ENCODE measurements around the gene GSG1L.

The GSG1L gene

GRCh38 chr16:27847030-27847550 is 216.4 kb downstream of the GSG1L start:
- DNase-seq (ENCODE audit: low read depth) = peak; percentile 10

DNA sequence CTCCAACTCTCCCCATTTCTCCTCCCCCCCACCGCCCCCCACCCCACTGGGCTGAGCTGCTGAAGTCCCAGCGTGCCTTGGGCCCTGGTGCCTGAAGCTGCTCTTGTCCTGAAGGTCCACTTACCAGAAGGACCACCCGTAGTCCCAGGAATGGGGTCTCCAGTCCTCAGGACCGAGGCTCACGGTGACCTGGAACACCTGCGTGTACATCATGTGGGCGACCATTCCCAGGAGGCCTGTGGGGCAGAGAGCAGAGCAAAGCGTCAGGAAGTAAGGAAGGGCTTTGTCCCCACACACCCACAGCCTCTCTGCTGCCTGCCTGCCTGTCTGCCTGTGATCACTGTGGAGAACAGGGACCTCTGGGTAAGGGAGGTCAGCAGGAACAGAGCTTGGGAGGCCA is 218.7 kb downstream of the GSG1L start:
- DNase-seq (ENCODE audit: low read depth) = no peak

DNA sequence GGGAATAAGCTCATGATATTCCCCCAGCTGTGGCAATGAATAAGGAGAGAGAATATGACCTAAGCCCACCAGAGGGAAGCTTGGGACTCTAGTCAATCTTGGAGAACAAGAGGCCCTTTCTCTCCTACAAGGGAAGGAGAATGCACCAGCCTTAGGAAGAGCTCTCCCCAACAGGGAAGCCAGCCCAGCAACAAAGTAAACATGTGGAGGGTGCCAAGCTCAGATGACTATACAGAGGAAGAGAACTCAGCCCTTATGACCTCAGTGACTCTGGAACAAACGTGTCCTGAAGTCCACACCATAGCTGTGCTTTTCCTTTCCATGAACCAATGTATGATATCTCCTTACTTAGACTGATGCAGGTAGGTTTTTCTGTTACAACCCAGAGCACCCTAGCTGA is 219.7 kb downstream of the GSG1L start:
- DNase-seq (ENCODE audit: low read depth) = no peak

DNA sequence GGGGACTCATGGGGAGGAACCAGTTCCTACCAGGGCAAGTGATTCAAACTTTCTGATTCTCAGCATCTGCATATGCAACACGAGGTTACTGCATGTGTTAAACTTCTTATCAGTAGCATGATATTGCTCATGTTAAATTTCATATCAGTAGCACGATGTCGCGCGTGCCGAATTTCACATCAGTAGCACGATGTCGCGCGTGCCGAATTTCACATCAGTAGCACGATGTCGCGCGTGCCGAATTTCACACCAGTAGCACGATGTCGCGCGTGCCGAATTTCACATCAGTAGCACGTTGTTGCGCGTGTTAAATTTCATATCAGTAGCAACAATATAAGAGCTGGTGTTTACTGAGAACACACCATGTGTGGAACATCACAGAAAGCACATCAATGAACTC is 221.6 kb downstream of the GSG1L start:
- no peak for DNase-seq (ENCODE audit: low read depth)

- DNase-seq (ENCODE audit: low read depth) = no peak
These were observed 222.3 kb downstream of the GSG1L start for GRCh38 chr16:27841061-27841801.

DNA sequence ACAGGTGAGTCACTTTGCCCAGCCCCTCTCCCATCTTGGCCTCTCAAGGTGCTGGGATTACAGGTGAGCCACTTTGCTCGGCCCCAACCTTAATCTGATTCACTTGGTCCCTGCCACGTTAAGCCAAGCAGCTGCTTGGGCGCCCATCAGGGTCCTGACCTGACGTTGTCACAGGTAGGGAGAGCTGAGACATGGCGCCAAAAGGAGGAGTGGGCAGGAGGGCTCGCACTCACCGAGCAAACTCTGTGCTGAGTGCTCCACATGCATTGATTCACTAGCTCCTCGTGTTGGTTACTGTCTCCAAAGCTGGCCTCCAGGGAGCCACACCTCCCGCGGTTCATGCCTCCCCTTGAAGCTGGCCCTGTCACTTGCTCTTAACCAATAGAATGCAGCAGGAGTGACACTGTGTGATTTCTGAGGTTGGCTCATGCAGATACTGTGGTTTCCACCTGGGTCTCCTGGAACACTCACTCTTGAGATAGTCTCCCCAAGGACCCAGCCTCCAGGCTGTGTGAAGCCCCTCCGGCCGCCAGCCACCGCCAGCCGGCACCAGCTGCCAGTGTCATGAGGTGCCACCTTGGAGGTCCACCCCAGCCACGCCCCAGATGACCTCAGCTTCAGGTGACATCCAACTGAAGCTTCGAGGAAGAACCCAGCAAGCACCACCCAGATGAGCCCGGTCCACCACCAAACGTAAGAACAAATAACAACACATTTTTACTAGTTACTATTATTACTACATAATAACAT is 223.0 kb downstream of the GSG1L start:
- no peak for DNase-seq (ENCODE audit: low read depth)

DNA sequence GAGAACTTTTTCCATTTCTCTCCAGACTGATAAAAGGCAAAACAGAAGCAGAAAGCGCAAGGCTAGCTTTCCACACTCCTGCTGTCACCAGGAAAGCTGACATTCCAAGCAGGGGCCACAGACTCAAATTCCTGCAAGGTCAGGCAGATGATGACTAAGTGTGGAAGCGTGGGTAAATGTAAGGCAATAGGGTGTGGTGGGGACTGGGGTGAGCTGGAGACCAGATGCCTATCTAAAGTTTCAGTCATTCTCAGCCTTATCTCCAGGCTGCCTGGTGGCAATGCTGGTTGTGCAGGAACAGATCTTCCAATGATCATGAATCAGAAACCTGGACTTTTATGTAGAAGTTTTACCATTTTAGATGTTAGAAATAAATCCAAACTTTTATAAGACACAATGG is 224.1 kb downstream of the GSG1L start:
- DNase-seq (ENCODE audit: low read depth) = peak; percentile 40

DNA sequence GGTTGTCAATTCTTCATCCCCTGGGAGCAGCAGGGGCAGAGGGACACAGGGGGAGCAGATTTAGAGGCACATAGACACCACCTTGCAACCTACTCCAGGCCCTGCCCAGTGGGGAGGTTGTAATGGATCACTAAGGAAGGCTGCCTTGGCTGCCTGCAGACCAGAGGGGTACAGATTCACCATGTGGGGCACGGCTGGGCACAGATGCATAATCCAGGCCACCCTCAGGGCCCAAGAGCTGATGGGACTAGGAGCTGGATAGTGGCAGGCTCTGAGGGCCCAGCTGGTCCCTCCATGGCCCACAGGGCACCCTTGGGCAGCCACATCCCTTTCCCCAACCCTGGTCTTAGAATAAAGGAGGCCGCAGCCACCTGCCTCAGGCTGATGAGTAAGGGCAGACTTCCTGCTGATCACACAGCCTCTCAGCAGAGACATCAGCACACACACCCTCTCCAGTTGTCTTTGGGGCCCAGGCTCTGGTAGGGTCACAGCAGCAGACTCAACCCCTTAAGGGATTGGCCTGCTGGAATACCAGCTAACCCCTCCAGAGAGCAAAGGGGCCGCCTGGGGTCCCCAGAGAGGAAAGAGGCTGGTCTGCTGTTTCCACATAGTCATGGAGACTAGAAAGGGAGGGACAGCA is 224.9 kb downstream of the GSG1L start:
- no peak for DNase-seq (ENCODE audit: low read depth)

DNA sequence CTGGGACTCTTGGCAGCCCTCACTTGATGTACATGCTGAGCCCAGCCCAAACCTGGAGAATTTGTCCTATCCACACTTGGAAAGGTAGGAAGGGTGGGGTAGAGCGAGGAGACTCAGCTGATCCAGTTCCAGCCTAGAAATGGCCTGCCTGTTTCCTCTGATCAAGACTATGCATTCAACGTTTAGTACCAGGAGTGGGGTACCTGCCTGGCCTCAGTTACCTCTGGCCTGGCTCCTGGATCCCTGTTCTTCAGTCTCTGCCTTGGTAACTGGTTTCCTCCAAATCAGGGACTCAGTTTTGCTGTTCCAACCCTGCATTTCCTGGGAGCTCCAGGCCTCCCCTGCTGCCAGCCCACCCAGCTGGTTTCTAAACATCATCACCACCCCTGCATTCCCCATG is 233.5 kb downstream of the GSG1L start:
- DNase-seq (ENCODE audit: low read depth) = no peak

- no peak for DNase-seq (ENCODE audit: low read depth)
These were observed 234.8 kb downstream of the GSG1L start for GRCh38 chr16:27828671-27829070.

DNA sequence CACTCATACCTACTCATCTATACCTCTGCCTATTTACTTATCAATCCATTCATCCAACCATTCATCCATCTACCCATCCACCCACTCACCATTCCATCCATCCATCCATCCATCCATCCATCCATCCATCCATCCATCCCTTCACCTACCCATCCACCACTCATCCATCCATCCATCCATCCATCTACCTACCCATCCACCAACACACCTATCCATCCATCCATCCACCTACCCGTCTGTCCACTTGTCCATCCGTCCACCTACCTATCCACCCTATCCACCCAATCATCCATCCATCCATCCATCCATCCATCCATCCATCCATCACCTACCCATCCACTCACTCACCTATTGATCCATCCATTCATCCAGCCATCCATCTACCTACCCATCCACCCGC is 235.7 kb downstream of the GSG1L start:
- no peak for DNase-seq (ENCODE audit: low read depth)

DNA sequence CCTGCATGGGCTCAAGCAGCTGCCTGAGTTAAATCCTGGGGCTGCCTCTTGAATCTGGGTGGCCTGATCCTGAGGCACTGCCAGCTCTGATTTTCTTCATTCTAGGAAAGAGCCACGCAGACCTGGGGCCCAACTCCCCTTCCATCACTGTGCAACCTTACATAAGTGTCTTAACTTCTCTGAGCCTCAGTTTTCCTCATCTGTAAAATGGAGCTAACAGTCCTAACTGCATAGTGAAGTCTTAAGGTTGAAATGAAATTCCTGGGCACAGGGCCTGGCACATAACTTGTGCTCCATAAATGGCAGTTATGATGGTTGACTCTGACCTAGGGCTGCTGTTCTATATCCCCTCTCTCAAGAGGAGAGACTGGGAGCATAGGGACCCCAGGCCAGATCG is 236.6 kb downstream of the GSG1L start:
- DNase-seq (ENCODE audit: low read depth) = no peak

DNA sequence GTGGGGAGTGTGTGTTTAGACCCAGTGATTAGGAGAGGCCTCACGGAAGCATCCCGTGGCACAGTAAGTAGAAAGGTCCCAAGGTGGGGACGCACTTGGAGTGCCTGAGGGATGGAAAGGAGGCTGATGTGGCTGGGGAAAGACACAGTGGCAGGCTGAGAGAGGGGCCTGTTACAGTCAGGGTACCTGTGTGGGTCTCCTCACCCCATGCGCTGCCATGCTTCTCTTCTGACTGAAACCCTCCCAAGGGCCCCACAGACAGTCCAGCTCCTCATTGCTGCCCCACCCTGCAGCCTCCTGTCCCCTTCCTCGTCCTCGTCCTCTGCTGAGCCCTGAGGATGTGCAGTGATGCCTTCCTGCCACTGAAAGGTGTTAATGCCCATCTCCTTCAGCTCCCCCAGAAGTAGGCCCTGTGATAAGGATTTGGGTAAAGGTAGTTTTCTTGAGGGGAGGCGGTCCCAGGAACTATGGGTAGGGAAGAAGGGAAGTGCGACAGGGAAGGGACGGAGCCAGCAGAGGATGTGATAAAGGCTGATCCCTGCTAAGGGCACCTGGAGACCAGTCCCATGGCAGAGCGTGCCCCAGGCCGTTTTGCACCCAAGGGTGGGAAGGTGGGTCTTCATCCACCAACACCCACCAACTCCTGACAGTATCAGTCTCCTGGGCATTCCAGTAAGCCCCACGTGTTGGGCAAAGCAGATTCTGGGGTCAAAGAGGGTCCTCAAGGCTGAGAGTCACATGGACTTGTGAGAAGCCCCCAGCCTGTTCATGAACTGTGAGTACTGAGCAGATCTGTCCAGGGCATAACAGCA is 237.2 kb downstream of the GSG1L start:
- DNase-seq (ENCODE audit: low read depth) = no peak

GRCh38 chr16:27824786-27825185 is 238.7 kb downstream of the GSG1L start:
- DNase-seq (ENCODE audit: low read depth) = no peak

- no peak for DNase-seq (ENCODE audit: low read depth)
These were observed 239.5 kb downstream of the GSG1L start for GRCh38 chr16:27824006-27824405.

DNA sequence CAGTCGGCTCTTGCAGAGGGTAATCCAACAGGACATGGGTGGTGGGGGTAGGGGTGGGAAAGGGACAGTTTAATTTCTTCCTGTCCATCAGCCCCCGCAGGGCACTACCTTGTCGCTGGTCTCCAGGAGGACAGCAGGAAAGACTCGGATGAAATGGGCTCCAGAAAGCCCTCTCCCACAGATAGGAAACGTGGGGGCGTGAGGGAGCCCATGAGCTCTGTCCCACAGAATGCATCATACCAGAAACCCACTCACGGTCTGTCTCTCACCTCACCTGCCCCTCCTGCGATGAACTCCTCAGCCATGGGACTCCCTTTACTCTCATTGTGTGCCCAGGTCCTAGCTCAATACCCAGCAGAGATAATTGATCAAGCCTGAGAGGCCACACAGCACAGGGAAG is 240.1 kb downstream of the GSG1L start:
- DNase-seq (ENCODE audit: low read depth) = no peak

GRCh38 chr16:27822996-27823395 is 240.5 kb downstream of the GSG1L start:
- DNase-seq (ENCODE audit: low read depth) = no peak

- DNase-seq (ENCODE audit: low read depth) = no peak
These were observed 241.0 kb downstream of the GSG1L start for GRCh38 chr16:27822529-27822928.

DNA sequence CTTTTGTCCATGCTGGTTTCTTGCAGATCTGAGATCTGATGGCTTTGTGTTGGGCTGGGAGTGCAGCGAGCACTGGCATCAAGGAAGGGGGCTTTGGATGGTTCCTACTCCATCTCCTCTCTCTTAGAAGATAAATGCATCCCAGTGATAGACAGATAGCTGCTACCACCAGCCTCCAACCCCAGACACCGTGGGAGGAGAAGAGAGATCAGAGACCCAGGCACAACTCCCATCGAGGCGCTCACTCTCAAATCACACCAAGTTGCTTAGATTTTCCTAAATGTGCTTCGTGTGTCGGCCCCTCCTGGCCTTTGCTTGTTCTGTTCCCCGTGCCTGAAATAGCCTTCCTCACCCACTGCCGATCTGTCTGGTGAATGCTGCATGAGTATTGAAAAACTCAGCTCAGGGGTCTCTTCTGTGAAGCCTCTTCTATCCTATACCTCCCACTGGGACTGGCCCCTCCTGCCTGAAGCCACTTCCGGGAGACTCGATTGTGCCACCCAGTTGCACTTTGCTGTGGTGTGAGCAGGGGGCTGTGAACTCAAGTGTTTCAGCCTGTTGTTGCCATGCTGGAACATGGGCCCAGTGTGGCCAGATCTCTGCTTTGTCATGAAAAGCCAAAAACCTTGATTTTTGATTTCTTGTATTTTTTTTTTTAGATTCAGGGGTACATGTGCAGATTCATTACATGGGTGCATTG is 242.7 kb downstream of the GSG1L start:
- no peak for DNase-seq (ENCODE audit: low read depth)

- no peak for DNase-seq (ENCODE audit: low read depth)
These were observed 243.5 kb downstream of the GSG1L start for GRCh38 chr16:27819881-27820610.

DNA sequence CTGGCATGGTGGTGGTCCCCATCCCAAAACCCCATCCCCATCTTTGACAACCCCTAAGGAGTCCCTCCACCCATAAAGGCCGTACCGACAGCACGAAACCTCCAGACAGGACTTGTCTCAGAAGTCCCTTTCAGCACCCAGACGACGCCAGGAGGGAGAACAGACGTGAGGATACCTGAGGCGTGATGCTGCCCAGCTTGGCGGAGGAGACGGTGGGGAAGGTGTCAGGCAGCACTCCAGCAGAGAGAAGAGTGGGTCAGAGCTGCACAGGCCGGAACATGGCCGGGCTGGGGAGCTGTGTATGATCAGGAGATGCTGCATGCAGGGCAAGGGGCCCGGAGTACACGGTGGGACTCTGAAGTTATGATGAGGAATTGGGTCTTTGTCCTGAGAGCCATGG is 244.2 kb downstream of the GSG1L start:
- no peak for DNase-seq (ENCODE audit: low read depth)

Data from EH (cell line).